ENCODE results near the gene DNAH10.

DNA sequence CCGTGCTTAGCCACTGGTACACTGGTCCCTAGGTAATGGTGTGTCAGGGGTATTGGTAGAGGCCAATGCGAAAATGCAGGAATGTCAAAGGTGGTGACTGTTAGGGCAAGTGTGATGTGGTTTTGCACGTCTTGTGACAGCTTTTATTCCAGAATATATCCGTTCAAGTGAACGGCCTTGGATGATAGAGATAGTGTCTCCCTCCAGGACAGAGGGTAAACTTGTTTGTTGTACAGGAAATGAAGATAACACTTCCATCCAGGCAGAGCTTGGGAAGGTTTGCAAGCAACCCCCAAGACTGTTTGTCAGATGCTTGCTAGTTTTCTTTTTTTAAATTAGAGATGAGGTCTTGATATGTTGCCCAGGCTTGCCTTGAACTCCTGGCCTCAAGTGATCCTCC, 84.2 kb downstream of the DNAH10 start:
- TF ChIP-seq, protein P1, sequence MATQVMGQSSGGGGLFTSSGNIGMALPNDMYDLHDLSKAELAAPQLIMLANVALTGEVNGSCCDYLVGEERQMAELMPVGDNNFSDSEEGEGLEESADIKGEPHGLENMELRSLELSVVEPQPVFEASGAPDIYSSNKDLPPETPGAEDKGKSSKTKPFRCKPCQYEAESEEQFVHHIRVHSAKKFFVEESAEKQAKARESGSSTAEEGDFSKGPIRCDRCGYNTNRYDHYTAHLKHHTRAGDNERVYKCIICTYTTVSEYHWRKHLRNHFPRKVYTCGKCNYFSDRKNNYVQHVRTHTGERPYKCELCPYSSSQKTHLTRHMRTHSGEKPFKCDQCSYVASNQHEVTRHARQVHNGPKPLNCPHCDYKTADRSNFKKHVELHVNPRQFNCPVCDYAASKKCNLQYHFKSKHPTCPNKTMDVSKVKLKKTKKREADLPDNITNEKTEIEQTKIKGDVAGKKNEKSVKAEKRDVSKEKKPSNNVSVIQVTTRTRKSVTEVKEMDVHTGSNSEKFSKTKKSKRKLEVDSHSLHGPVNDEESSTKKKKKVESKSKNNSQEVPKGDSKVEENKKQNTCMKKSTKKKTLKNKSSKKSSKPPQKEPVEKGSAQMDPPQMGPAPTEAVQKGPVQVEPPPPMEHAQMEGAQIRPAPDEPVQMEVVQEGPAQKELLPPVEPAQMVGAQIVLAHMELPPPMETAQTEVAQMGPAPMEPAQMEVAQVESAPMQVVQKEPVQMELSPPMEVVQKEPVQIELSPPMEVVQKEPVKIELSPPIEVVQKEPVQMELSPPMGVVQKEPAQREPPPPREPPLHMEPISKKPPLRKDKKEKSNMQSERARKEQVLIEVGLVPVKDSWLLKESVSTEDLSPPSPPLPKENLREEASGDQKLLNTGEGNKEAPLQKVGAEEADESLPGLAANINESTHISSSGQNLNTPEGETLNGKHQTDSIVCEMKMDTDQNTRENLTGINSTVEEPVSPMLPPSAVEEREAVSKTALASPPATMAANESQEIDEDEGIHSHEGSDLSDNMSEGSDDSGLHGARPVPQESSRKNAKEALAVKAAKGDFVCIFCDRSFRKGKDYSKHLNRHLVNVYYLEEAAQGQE (IDR thresholded peaks at IDR 0.05; ENCODE audit: borderline replicate concordance in 1 of 2, low read depth in 1 of 2, low read length in 2 of 2), result no peak
- TF ChIP-seq, protein P2, sequence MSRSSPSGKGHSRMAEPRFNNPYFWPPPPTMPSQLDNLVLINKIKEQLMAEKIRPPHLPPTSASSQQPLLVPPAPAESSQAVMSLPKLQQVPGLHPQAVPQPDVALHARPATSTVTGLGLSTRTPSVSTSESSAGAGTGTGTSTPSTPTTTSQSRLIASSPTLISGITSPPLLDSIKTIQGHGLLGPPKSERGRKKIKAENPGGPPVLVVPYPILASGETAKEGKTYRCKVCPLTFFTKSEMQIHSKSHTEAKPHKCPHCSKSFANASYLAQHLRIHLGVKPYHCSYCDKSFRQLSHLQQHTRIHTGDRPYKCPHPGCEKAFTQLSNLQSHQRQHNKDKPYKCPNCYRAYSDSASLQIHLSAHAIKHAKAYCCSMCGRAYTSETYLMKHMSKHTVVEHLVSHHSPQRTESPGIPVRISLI (CRISPR knock-in tag; IDR thresholded peaks at IDR 0.05; ENCODE audit: borderline replicate concordance), result no peak
- TF ChIP-seq KMT2B (CRISPR knock-in tag; IDR thresholded peaks at IDR 0.05) (no peak), TARDBP (CRISPR knock-in tag; IDR thresholded peaks at IDR 0.05) (no peak), ZNF121 (CRISPR knock-in tag; IDR thresholded peaks at IDR 0.05) (no peak), GTF3A (CRISPR knock-in tag; conservative IDR thresholded peaks at IDR 0.05) (no peak), TAF1 (CRISPR knock-in tag; IDR thresholded peaks at IDR 0.05) (no peak), SP2 (CRISPR knock-in tag; IDR thresholded peaks at IDR 0.05) (no peak), HOXD1 (CRISPR knock-in tag; IDR thresholded peaks at IDR 0.05) (no peak), U2AF2 (IDR thresholded peaks at IDR 0.05; ENCODE audit: low read depth, low read length) (no peak), ZFP91 (CRISPR knock-in tag; IDR thresholded peaks at IDR 0.05; ENCODE audit: borderline replicate concordance) (no peak), EZH2 (conservative IDR thresholded peaks at IDR 0.05; ENCODE audit: low read depth, low read length) (no peak), ZSCAN29 (CRISPR knock-in tag; conservative IDR thresholded peaks at IDR 0.05) (no peak)
- TF ChIP-seq, protein P3, sequence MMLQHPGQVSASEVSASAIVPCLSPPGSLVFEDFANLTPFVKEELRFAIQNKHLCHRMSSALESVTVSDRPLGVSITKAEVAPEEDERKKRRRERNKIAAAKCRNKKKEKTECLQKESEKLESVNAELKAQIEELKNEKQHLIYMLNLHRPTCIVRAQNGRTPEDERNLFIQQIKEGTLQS (CRISPR knock-in tag; IDR thresholded peaks at IDR 0.05), result no peak
